GF-D8 (cell line): ENCODE measurements around the gene CLNK.

Experiments used
- DNase-seq: peaks from one replicate; lab custom pipeline; 2025; lab: John Stamatoyannopoulos, UW

The CLNK gene

DNA sequence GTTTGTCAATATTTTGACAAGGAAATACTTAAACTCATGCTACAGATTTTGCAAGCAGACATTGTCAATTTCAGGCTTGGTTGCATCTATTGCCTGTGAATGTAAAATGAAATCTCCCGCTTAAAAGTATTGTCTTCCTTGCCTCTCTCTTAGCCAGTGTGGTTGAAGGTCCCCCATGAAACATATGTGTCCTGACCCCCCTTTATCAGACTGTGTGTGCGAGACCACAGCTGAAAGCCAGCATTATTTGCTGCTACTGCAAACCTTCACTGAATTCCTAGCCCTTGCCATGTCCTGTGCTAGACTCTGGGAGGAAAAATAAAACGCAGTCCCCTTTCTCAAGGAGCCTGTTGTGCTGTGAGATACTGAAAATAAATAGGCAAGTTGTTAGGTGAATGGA, 16.6 kb upstream of the CLNK start:
- DNase-seq = no peak

DNA sequence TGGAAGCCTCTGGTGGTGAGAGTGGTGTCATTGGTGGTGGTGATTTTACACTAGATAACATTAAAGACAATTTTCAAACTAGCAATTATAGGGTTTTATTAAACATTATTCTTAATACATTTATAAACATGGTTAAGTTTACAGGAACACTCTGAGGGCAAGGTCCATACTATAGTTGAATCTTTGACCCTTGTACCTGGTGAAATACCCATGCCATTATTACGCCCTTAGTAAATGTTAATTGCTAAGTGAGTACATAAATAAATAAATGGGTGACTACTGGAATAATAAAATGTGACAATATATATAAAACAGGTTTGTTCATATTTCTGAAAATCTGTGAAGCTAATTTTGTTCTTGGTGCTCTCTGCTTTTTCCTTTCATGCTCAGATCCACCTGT, 13.6 kb upstream of the CLNK start:
- DNase-seq = no peak

DNA sequence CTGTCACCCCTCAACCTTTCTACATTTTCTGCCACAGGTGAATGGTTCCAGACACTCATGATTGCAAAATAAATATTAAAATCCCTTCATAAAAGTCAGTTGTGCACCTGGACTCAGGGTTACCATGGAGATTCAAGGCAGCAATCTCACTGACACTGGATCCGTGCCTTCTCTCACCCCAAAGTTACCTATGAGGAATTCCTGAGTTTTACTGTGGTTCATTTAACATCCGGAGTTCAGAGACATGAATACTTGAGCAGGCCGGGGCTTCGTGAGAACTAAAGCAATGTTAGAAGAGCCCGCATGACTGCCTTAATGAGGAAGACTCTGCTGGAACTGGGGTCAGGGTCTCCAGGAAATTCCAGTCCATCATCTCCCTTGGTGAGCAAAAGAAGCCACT, 12.5 kb upstream of the CLNK start:
- no peak for DNase-seq

- no peak for DNase-seq
These were observed 11.7 kb upstream of the CLNK start for GRCh38 chr4:10696253-10696652.

GRCh38 chr4:10694828-10695209, 10.3 kb upstream of the CLNK start:
- DNase-seq = no peak

GRCh38 chr4:10694151-10694827, 9.7 kb upstream of the CLNK start:
- no peak for DNase-seq

GRCh38 chr4:10691651-10692050, 7.1 kb upstream of the CLNK start:
- DNase-seq = no peak

DNA sequence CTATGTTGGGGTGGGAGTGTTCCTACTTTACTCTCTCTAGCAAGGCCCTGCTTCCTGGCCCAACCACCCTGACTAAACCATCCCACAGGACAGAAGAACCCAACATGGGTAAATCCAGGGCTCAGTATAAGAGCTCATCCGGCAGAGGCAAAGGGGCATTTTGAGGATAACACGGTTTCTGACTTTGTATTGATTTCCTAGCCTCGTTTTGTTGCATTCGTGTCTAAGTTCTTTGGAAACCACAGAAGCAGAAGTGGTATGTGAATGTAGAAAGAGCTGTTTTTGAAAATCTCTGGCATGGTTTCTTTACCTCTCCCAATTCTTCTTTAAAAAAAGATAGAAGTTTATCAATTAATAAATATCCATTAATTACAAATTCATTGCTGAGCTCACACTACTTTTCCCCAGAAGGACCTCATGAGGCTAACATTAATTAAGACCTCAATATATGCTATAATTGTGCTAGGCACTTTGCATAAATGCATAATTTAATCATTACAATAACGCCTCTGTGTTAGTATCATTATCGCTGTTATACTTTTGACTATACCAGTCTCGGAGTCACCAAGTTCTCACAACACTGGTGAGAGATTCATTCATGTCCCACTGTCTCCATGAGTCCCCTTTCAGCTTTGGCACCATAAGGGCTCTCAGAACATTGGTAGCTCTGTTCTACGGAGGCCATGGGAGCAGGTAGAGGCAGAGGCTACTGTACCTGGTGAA, 5.8 kb upstream of the CLNK start:
- no peak for DNase-seq

DNA sequence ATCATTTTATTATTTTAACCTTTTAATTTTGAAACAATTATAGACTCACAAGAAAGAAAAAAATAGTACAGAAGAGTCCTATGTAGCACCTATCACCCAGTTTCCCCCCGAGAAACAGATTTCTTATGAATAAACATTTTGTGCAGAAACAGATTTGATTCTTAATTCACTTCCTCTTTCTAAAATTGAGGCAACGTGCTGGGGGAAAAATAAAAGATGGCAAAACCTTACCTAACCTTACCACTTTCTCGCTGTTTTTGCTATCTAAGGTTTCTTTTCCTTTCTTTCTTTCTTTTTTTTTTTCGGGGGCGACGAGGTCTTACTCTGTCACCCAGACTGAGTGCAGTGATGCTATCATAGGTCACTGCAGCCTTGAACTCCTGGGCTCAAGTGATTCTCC, 4.3 kb upstream of the CLNK start:
- no peak for DNase-seq

GRCh38 chr4:10688022-10688421, 3.5 kb upstream of the CLNK start:
- no peak for DNase-seq

DNA sequence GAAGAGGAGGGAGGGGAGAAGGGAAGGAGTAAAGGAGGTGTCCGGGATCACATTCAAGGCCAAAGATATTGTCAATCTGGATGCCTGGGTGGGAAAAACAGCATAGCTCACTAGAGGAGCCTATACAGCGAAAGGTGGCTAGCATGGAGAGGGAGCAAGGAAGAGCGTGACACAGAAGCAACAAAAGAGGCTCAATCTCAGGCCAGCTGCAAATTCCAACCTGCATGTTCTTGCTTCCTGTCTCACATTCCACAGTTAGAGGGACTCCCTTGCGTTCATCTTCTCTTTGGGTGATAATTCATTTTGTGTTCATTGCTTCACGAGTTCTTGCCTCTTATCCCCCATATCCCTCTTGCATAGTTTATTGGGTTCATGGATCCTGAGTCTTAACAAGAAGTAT, 3.0 kb upstream of the CLNK start:
- DNase-seq = no peak

- DNase-seq = no peak
These were observed 2.2 kb downstream of the CLNK start for GRCh38 chr4:10682397-10682796.

DNA sequence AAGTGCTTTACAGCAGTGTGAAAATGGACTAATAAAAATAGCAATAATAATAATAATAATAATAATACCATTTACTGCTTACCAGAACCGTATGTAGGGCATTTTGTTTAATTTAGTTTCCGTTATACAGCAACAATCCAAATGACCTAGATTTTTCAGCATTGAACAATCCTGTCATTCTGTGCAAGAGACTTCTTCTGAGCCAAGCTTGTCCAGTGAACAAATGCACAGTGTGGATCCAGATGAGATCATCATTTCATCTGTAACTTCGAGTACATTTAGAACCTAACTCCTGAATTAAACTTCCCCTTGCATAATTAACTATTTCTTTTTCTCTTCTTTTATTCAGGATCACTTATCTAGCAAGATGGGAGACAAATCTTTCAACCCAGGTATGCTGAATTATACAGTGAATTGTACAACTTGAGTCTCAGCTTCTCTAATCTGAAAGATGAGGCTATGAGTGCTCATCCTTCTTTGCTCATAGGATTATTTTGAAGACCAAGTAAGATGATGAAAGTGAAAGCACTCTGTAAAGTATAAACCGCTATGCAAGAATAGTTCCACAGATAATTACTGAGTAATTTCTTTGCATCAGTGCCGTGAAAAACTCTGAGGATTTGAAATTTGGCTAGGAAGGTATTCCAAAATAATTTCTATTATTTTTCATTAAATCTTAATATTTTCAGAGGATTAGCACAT, 6.6 kb downstream of the CLNK start:
- DNase-seq = no peak

- no peak for DNase-seq
These were observed 10.7 kb downstream of the CLNK start for GRCh38 chr4:10673817-10674369.

- DNase-seq = no peak
These were observed 12.2 kb downstream of the CLNK start for GRCh38 chr4:10672379-10672778.

- no peak for DNase-seq
These were observed 12.8 kb downstream of the CLNK start for GRCh38 chr4:10671799-10672198.

- no peak for DNase-seq
These were observed 13.2 kb downstream of the CLNK start for GRCh38 chr4:10671366-10671765.

DNA sequence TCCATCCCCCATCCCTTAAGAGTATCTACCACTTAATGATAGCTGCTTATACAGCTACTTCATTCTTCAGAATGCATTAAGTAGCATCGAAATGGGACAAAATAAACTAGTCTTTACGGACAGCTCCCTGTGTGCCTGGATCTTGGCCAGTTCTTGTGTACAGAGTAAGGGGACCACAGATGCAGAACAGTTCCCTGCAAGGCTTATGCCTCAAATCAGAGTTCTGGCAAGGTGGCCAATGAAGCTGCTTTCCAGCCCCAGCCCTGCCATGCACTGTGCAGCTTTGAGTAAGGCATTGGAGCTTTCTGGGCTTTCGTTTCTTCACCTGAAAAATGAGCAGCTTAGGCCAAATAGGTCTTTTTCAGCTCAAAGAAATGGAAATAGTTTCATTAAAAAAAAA, 14.2 kb downstream of the CLNK start:
- no peak for DNase-seq

DNA sequence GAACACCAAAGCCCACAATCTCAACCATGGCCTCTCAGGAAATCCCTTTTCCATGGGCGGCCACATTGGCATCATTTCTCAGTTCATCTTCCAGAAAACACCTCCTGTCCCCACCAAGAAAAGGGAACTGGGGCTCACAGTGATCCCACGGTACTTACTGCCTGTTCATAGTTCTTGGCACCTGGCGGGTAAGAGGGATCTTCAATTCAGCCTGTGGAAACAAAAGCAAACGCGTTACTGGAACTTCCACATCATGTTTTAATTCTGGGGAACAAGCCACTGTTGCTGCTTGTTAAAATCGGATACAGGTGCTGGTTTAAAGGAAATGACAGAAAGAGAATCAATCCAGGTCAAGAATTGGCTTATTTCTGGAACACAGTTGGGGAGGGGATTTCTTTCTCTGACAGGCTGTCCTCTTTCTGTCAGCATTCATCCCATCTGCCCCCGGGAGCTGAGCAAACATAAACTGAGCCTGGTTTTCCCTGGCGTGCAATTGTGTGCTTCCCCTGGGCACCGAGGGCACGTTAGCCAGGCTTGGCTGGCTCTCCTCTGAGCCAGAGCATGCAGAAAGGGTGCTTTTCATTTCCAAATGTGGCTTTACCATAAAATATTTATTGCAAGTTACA, 16.8 kb downstream of the CLNK start:
- DNase-seq = no peak

DNA sequence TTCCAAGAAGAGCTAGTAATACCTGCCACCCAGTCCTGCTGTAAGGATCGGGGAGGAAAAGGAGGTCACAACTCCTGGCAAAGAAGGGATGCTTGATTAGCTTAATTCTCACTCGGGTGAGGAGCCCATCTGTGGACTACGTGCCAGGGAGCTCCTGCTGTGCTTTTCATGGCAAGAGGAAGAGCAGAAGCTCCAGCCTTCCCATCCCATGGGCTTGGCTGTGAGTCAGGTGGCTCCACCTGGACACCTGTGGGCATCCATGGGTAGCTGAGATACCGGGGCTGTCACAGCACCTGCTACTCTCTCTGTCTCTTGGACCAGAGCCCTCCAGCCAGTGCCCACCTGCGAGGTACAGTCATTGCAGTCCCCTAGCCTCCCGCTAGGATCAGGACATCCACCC, 18.0 kb downstream of the CLNK start:
- no peak for DNase-seq

- DNase-seq = no peak
These were observed 20.2 kb downstream of the CLNK start for GRCh38 chr4:10664408-10664807.

- no peak for DNase-seq
These were observed 21.6 kb downstream of the CLNK start for GRCh38 chr4:10662937-10663336.

- DNase-seq = no peak
These were observed 23.5 kb downstream of the CLNK start for GRCh38 chr4:10661047-10661446.
